Neural cell (in vitro differentiated cells): Measurements from ENCODE around the gene S100P. TPM values are rescaled to one million over a fixed set of nuclear protein-coding genes. Genes with fewer than 3 reads are reported as not detected.
"Not testable (repeated sequence)": the region's sequence is repeated elsewhere in the genome, so short reads cannot be mapped to it uniquely, and the experiment has no call there.

Source experiments
- H2AFZ ChIP-seq: fragments of 200-600, 300-800 bp; sonication (generic), shearing (Covaris generic); 2 replicates; pipeline ENCODE4 v1.6.0; 2014; ENCODE audit warnings: low read depth, mild to moderate bottlenecking, antibody characterized with exemption, low read length, moderate library complexity
- H3F3A ChIP-seq: fragments of 200-600 bp; shearing (Covaris generic); 2 replicates; pipeline ENCODE4 v1.6.1; 2016; ENCODE audit warnings: mild to moderate bottlenecking, moderate library complexity, mixed read lengths, antibody characterized with exemption, low read length; ENCODE audit not compliant: insufficient read depth, poor library complexity, severe bottlenecking
- H3K27ac ChIP-seq: fragments of 200-600, 300-800 bp; sonication (generic), shearing (Covaris generic); 2 replicates; pipeline ENCODE4 v1.5.1; 2014; ENCODE audit warnings: mild to moderate bottlenecking, low read length, moderate library complexity
- H3K27me3 ChIP-seq: fragments of 300-800, 200-600 bp; sonication (generic), shearing (Covaris generic); 2 replicates; pipeline ENCODE4 v1.6.0; 2014; ENCODE audit warnings: mild to moderate bottlenecking, low read depth, low read length, moderate library complexity; ENCODE audit not compliant: insufficient read depth
- H3K36me3 ChIP-seq: fragments of 300-800, 200-600 bp; sonication (generic), shearing (Covaris generic); 2 replicates; pipeline ENCODE4 v1.5.1; 2014; ENCODE audit warnings: mild to moderate bottlenecking, antibody characterized with exemption, low read length, moderate library complexity; ENCODE audit not compliant: insufficient read depth
- H3K4me2 ChIP-seq: fragments of 300-800, 200-600 bp; sonication (generic), shearing (Covaris generic); 2 replicates; pipeline ENCODE4 v1.6.0; 2014; ENCODE audit warnings: mild to moderate bottlenecking, low read length
- H3K4me3 ChIP-seq: fragments of 300-800, 200-600 bp; sonication (generic), shearing (Covaris generic); 2 replicates; pipeline ENCODE4 v1.5.1; 2014; ENCODE audit warnings: mild to moderate bottlenecking, low read length, moderate library complexity
- H3K79me2 ChIP-seq: fragments of 200-600 bp; shearing (Covaris generic); replicated peaks from 2 replicates; pipeline ENCODE4 v1.6.0; 2014; ENCODE audit warnings: mild to moderate bottlenecking, low read length, moderate library complexity; ENCODE audit not compliant: insufficient read depth
- H3K9ac ChIP-seq: fragments of 300-800, 200-600 bp; sonication (generic), shearing (Covaris generic); 2 replicates; pipeline ENCODE4 v1.6.1; 2016; ENCODE audit warnings: mild to moderate bottlenecking, low read length, mixed read lengths
- H3K9me2 ChIP-seq: fragments of 200-600 bp; shearing (Covaris generic); 2 replicates; pipeline ENCODE4 v1.6.1; 2016; ENCODE audit warnings: mild to moderate bottlenecking, low read length, mixed read lengths; ENCODE audit not compliant: insufficient read depth
- H3K9me3 ChIP-seq: fragments of 200-600, 300-800 bp; sonication (generic), shearing (Covaris generic); 2 replicates; pipeline ENCODE4 v1.6.1; 2016; ENCODE audit warnings: mild to moderate bottlenecking, mixed run types, low read length, moderate library complexity, mixed read lengths
- H4K20me1 ChIP-seq: fragments of 200-600 bp; shearing (Covaris generic); 2 replicates; pipeline ENCODE4 v1.6.1; 2016; ENCODE audit warnings: mild to moderate bottlenecking, mixed run types; ENCODE audit not compliant: insufficient read depth
- EP300 ChIP-seq: fragments of 450-650 bp; conservative IDR thresholded peaks from 2 replicates; pipeline ENCODE4 v1.6.1; 2014; ENCODE audit warnings: antibody characterized with exemption, mild to moderate bottlenecking, moderate library complexity; ENCODE audit not compliant: poor library complexity, severe bottlenecking
- EZH2 ChIP-seq: fragments of 200-600, 300-800 bp; shearing (Covaris generic), sonication (generic); IDR thresholded peaks from 2 replicates; pipeline ENCODE4 v1.6.1; 2014; ENCODE audit warnings: antibody characterized with exemption, low read length, borderline replicate concordance, mild to moderate bottlenecking; ENCODE audit not compliant: insufficient read depth, poor library complexity, severe bottlenecking
- MXI1 ChIP-seq: fragments of 450-650 bp; conservative IDR thresholded peaks from 2 replicates; pipeline ENCODE4 v1.6.1; 2014; ENCODE audit warnings: antibody characterized with exemption, mild to moderate bottlenecking; ENCODE audit not compliant: poor library complexity, severe bottlenecking
- POLR2AphosphoS5 ChIP-seq: IDR thresholded peaks from 2 replicates; pipeline ENCODE4 v1.6.1; 2012
- RAD21 ChIP-seq: fragments of 450-650 bp; conservative IDR thresholded peaks from 2 replicates; pipeline ENCODE4 v1.6.1; 2014; ENCODE audit warnings: antibody characterized with exemption, mild to moderate bottlenecking, moderate library complexity
- SMC3 ChIP-seq: fragments of 450-650 bp; conservative IDR thresholded peaks from 2 replicates; pipeline ENCODE4 v1.6.1; 2014; ENCODE audit warnings: antibody characterized with exemption, mild to moderate bottlenecking, moderate library complexity; ENCODE audit not compliant: poor library complexity
- TAF1 ChIP-seq: IDR thresholded peaks from 2 replicates; pipeline ENCODE4 v1.6.1; 2012; ENCODE audit warnings: low read depth
- polyA plus RNA-seq: library from polyadenylated mRNA; depleted of rRNA; stranded (reverse); fragments of >200 nt; gene quantifications from 2 replicates; pipeline ENCODE4 v1.2.3, GENCODE V29; 2014
- TF ChIP-seq, protein P1 (sequence below): IDR thresholded peaks from 2 replicates; pipeline ENCODE4 v1.6.1; 2012; ENCODE audit warnings: borderline replicate concordance
- TF ChIP-seq, protein P2 (sequence below): fragments of 450-650 bp; IDR thresholded peaks from 2 replicates; pipeline ENCODE4 v1.5.1; 2014; ENCODE audit warnings: antibody characterized with exemption, mild to moderate bottlenecking, moderate library complexity; ENCODE audit not compliant: poor library complexity, severe bottlenecking

S100P gene
- polyA plus RNA-seq, 1 donor from 2014 or later: not detected

- no peak overlapping the region for H3K9ac ChIP-seq
- no peaks in the 10 kb centered on the region for H3K9me2 ChIP-seq
- H3K27me3 ChIP-seq: no peaks in the 10 kb centered on the region
- no peaks in the 10 kb centered on the region for H3F3A ChIP-seq
- no peak overlapping the region for H3K27ac ChIP-seq
- H3K36me3 ChIP-seq: no peaks in the 10 kb centered on the region
- H2AFZ ChIP-seq: no peak overlapping the region
- no peak overlapping the region for H3K4me2 ChIP-seq
- TF ChIP-seq RAD21 (no peak), POLR2AphosphoS5 (no peak), EP300 (no peak), TAF1 (no peak), SMC3 (no peak), EZH2 (no peak), MXI1 (no peak)
- TF ChIP-seq, protein P1, sequence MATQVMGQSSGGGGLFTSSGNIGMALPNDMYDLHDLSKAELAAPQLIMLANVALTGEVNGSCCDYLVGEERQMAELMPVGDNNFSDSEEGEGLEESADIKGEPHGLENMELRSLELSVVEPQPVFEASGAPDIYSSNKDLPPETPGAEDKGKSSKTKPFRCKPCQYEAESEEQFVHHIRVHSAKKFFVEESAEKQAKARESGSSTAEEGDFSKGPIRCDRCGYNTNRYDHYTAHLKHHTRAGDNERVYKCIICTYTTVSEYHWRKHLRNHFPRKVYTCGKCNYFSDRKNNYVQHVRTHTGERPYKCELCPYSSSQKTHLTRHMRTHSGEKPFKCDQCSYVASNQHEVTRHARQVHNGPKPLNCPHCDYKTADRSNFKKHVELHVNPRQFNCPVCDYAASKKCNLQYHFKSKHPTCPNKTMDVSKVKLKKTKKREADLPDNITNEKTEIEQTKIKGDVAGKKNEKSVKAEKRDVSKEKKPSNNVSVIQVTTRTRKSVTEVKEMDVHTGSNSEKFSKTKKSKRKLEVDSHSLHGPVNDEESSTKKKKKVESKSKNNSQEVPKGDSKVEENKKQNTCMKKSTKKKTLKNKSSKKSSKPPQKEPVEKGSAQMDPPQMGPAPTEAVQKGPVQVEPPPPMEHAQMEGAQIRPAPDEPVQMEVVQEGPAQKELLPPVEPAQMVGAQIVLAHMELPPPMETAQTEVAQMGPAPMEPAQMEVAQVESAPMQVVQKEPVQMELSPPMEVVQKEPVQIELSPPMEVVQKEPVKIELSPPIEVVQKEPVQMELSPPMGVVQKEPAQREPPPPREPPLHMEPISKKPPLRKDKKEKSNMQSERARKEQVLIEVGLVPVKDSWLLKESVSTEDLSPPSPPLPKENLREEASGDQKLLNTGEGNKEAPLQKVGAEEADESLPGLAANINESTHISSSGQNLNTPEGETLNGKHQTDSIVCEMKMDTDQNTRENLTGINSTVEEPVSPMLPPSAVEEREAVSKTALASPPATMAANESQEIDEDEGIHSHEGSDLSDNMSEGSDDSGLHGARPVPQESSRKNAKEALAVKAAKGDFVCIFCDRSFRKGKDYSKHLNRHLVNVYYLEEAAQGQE: no peak
- TF ChIP-seq, protein P2, sequence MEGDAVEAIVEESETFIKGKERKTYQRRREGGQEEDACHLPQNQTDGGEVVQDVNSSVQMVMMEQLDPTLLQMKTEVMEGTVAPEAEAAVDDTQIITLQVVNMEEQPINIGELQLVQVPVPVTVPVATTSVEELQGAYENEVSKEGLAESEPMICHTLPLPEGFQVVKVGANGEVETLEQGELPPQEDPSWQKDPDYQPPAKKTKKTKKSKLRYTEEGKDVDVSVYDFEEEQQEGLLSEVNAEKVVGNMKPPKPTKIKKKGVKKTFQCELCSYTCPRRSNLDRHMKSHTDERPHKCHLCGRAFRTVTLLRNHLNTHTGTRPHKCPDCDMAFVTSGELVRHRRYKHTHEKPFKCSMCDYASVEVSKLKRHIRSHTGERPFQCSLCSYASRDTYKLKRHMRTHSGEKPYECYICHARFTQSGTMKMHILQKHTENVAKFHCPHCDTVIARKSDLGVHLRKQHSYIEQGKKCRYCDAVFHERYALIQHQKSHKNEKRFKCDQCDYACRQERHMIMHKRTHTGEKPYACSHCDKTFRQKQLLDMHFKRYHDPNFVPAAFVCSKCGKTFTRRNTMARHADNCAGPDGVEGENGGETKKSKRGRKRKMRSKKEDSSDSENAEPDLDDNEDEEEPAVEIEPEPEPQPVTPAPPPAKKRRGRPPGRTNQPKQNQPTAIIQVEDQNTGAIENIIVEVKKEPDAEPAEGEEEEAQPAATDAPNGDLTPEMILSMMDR: no peak
- no peaks in the 10 kb centered on the region for H3K9me3 ChIP-seq
- no peak overlapping the region for H3K4me3 ChIP-seq
- H3K79me2 ChIP-seq: peaks cover 8% of the 10 kb centered on the region
- no peaks in the 10 kb centered on the region for H4K20me1 ChIP-seq
These were observed 21.5 kb upstream of the S100P start for GRCh38 chr4:6672131-6672530.

- not testable (repeated sequence) for H3F3A ChIP-seq, H4K20me1 ChIP-seq, H3K9me3 ChIP-seq, H3K79me2 ChIP-seq, H3K27me3 ChIP-seq, H3K36me3 ChIP-seq, H3K9me2 ChIP-seq, H3K4me2 ChIP-seq, H3K27ac ChIP-seq, H3K9ac ChIP-seq, H2AFZ ChIP-seq
- H3K4me3 ChIP-seq: peak overlapping the region; percentile 91
These were observed 21.0 kb upstream of the S100P start for GRCh38 chr4:6672541-6673190.

- not testable (repeated sequence) for H3K9me3 ChIP-seq, H3F3A ChIP-seq, H3K79me2 ChIP-seq, H3K27me3 ChIP-seq, H3K36me3 ChIP-seq, H4K20me1 ChIP-seq, H3K9me2 ChIP-seq, H3K4me2 ChIP-seq
- Histone ChIP-seq H3K4me3 (peak overlapping the region; percentile 91), H3K9ac (peak overlapping the region; percentile 59), H2AFZ (peak overlapping the region; percentile 65), H3K27ac (peak overlapping the region; percentile 79)
These were observed 20.5 kb upstream of the S100P start for GRCh38 chr4:6673191-6673659.
